ENCODE data around the gene RACGAP1.

Gene RACGAP1

GRCh38 chr12:49983892-49984291, 41.4 kb downstream of the RACGAP1 start:
- Histone ChIP-seq H3K27ac (no peak overlapping the region), H3K9ac (no peak overlapping the region), H3K4me2 (no peak overlapping the region), H3K27me3 (ENCODE audit: insufficient read depth, low read depth) (no peaks in the 10 kb centered on the region), H3K4me3 (IDR thresholded peaks at IDR 0.05; ENCODE audit: insufficient read depth, low read depth, low read length) (no peak overlapping the region), H3K36me3 (ENCODE audit: insufficient read depth) (peaks cover 3% of the 10 kb centered on the region; the same call in 1 of the 2 replicates), H4K20me1 (ENCODE audit: insufficient read depth) (no peaks in the 10 kb centered on the region), H2AFZ (ENCODE audit: low read depth) (no peak overlapping the region), H3K79me2 (ENCODE audit: insufficient read depth, low read depth) (no peaks in the 10 kb centered on the region), H3K4me1 (ENCODE audit: low read depth, poor library complexity, severe bottlenecking) (no peaks in the 10 kb centered on the region)
- TF ChIP-seq, protein P1, sequence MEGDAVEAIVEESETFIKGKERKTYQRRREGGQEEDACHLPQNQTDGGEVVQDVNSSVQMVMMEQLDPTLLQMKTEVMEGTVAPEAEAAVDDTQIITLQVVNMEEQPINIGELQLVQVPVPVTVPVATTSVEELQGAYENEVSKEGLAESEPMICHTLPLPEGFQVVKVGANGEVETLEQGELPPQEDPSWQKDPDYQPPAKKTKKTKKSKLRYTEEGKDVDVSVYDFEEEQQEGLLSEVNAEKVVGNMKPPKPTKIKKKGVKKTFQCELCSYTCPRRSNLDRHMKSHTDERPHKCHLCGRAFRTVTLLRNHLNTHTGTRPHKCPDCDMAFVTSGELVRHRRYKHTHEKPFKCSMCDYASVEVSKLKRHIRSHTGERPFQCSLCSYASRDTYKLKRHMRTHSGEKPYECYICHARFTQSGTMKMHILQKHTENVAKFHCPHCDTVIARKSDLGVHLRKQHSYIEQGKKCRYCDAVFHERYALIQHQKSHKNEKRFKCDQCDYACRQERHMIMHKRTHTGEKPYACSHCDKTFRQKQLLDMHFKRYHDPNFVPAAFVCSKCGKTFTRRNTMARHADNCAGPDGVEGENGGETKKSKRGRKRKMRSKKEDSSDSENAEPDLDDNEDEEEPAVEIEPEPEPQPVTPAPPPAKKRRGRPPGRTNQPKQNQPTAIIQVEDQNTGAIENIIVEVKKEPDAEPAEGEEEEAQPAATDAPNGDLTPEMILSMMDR (conservative IDR thresholded peaks at IDR 0.05; ENCODE audit: low read depth, low read length): no peak

GRCh38 chr12:49982246-49983087, 42.8 kb downstream of the RACGAP1 start:
- no peak overlapping the region for H3K9ac ChIP-seq
- TF ChIP-seq, protein P1 (conservative IDR thresholded peaks at IDR 0.05; ENCODE audit: low read depth, low read length): no peak
- H4K20me1 ChIP-seq (ENCODE audit: insufficient read depth): no peaks in the 10 kb centered on the region
- no peak overlapping the region for H3K4me3 ChIP-seq (IDR thresholded peaks at IDR 0.05; ENCODE audit: insufficient read depth, low read depth, low read length)
- no peaks in the 10 kb centered on the region for H3K79me2 ChIP-seq (ENCODE audit: insufficient read depth, low read depth)
- no peaks in the 10 kb centered on the region for H3K36me3 ChIP-seq (ENCODE audit: insufficient read depth)
- no peak overlapping the region for H3K4me2 ChIP-seq
- H3K27ac ChIP-seq: no peak overlapping the region
- no peak overlapping the region for H2AFZ ChIP-seq (ENCODE audit: low read depth)
- no peaks in the 10 kb centered on the region for H3K4me1 ChIP-seq (ENCODE audit: low read depth, poor library complexity, severe bottlenecking)
- no peaks in the 10 kb centered on the region for H3K27me3 ChIP-seq (ENCODE audit: insufficient read depth, low read depth)

DNA sequence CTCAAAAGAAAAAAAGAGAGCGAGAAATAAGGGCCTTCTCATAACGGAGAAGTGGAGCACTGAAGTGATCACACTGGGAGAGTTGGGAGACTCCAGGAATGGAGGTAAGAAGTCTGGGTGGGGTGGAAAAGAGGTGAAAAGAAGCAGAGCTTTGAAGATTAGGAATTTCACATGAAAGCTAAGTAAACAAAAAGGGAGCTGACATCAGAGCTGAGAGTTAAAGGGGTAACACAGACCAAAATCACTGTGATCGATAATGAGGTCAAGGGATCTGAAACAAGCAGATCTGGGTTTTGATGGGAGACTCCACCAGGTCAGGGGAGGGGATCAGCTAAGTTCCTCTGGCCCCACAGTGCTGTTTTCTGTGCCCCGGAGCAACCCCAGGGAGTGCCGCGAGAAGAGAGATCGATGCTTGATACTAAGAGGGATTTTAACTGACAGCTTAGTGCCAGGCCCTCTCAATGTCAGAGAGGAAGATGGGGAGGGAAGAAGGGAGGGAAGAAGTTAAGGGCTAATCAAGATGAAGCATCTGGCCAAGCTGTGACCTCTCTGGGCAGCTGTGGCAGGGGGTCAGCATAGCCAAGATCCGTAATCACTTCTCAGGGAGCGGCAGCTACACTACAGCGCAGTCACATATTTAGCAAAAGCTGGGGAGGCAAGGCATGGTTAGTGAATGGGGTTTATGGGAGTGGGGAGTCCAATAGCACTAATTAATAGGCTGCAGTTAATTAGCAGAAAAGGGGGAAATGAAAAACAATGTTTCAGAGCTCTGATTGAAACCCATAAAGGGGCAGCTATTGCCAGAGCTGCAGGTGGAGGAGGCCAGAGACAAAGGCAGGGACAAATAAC, 44.6 kb downstream of the RACGAP1 start:
- Histone ChIP-seq H3K4me2 (no peak overlapping the region), H3K4me3 (IDR thresholded peaks at IDR 0.05; ENCODE audit: insufficient read depth, low read depth, low read length) (no peak overlapping the region), H3K27me3 (ENCODE audit: insufficient read depth, low read depth) (no peaks in the 10 kb centered on the region), H3K9ac (no peak overlapping the region), H3K27ac (no peak overlapping the region), H3K36me3 (ENCODE audit: insufficient read depth) (no peaks in the 10 kb centered on the region), H3K79me2 (ENCODE audit: insufficient read depth, low read depth) (no peaks in the 10 kb centered on the region), H2AFZ (ENCODE audit: low read depth) (no peak overlapping the region), H3K4me1 (ENCODE audit: low read depth, poor library complexity, severe bottlenecking) (no peaks in the 10 kb centered on the region), H4K20me1 (ENCODE audit: insufficient read depth) (no peaks in the 10 kb centered on the region)
- TF ChIP-seq, protein P1 (conservative IDR thresholded peaks at IDR 0.05; ENCODE audit: low read depth, low read length): no peak

DNA sequence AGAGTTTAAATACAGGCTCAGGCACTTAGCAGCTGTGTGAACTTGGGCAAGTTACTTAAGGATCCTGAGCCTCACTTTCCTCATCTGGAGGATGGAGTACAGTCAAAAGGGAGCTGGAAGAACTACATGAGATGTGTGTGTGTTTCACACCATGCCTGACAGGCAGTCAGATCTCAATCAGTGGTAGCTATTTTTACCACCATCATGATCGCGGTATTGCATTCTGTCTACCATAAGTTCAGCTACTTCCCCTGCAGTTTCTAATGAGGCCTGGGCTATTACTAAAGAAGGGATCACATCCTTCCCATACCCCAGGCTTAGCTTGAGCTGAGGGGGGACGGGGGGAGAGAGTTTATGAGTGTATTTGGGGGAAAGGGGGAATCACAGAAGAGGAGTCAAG, 45.5 kb downstream of the RACGAP1 start:
- TF ChIP-seq, protein P1 (conservative IDR thresholded peaks at IDR 0.05; ENCODE audit: low read depth, low read length): no peak
- no peaks in the 10 kb centered on the region for H3K4me1 ChIP-seq (ENCODE audit: low read depth, poor library complexity, severe bottlenecking)

More for the DNA sequence above, 45.5 kb downstream of the RACGAP1 start:
- Histone ChIP-seq H3K27ac (no peak overlapping the region), H3K9ac (no peak overlapping the region), H3K27me3 (ENCODE audit: insufficient read depth, low read depth) (no peaks in the 10 kb centered on the region), H3K36me3 (ENCODE audit: insufficient read depth) (no peaks in the 10 kb centered on the region), H3K4me2 (no peak overlapping the region), H4K20me1 (ENCODE audit: insufficient read depth) (no peaks in the 10 kb centered on the region), H2AFZ (ENCODE audit: low read depth) (no peak overlapping the region), H3K4me3 (IDR thresholded peaks at IDR 0.05; ENCODE audit: insufficient read depth, low read depth, low read length) (no peak overlapping the region), H3K79me2 (ENCODE audit: insufficient read depth, low read depth) (no peaks in the 10 kb centered on the region)

Measured in KMS-11 (cell line).